HG02610 (cell line): ENCODE results near the gene DISP2.

ENCODE experiments used
- ATAC-seq: cut with Tn5 transposase; IDR thresholded peaks from one replicate; pipeline ENCODE4 v1.9.1; 2021; ENCODE audit warnings: mild to moderate bottlenecking, moderate library complexity; ENCODE audit not compliant: unreplicated experiment

DISP2 gene

DNA sequence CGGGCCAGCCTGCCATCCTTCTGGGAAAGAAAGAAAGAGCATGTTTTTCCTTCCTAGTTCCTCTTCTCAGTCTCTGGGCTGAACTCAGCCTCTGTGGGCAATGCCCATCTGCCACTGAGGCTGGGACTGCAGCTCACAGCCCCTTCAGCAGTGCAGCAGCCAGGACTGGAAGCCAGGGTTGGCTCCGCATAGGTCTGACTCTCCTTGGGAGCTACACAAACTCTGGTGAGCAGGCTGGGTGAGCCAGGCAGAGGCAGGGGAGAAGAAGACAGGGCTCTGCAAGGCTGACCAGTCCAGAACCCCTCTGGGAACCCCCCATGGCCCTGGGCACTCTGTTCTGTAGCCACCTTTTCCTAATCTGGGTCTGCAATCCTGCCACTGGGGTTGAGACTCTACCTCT is 3.6 kb downstream of the DISP2 start:
- no peak for ATAC-seq

GRCh38 chr15:40363611-40364010 is 5.6 kb downstream of the DISP2 start:
- ATAC-seq = no peak

GRCh38 chr15:40364251-40364650 is 6.2 kb downstream of the DISP2 start:
- ATAC-seq = no peak

- ATAC-seq = no peak
Observed at GRCh38 chr15:40365016-40365415, 7.0 kb downstream of the DISP2 start.

DNA sequence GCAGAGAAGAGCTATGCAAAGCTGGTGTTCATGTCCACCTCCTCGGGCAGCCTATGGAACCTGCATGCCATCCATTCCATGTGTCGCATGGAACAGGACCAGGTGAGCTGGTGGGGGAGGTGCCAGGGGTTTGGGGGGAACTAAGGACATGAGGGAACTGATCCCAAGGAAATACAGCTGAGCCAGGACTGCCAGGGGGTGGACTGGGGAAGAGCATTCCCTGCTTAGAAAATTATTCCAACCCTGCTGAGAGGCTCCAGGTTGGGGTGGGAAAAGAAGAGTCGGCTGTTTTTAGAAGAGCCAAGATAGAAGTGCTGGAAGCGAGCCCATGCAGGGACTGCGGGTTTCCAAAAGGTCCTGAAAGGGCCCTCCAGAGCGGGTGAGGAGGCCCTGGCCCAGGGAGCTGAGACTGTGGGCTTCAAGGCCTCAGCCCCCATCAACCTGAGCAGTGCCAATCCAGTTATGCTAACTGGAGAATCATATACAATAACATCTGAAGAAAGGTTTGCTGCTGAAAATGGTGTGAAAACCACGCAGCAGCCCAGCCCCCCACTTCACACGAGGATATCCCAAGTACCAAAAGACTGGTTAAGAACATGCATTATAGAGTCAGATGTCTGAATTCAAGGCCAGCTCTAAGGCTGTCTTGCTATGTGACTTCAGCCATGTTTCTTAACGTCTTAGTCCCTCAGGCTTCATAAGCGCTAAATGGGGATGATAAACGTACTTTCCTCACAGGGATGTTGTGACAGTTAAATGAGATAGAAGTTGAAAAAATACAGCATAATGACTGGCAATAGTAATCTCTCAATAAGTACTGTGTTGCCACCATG is 7.8 kb downstream of the DISP2 start:
- no peak for ATAC-seq

DNA sequence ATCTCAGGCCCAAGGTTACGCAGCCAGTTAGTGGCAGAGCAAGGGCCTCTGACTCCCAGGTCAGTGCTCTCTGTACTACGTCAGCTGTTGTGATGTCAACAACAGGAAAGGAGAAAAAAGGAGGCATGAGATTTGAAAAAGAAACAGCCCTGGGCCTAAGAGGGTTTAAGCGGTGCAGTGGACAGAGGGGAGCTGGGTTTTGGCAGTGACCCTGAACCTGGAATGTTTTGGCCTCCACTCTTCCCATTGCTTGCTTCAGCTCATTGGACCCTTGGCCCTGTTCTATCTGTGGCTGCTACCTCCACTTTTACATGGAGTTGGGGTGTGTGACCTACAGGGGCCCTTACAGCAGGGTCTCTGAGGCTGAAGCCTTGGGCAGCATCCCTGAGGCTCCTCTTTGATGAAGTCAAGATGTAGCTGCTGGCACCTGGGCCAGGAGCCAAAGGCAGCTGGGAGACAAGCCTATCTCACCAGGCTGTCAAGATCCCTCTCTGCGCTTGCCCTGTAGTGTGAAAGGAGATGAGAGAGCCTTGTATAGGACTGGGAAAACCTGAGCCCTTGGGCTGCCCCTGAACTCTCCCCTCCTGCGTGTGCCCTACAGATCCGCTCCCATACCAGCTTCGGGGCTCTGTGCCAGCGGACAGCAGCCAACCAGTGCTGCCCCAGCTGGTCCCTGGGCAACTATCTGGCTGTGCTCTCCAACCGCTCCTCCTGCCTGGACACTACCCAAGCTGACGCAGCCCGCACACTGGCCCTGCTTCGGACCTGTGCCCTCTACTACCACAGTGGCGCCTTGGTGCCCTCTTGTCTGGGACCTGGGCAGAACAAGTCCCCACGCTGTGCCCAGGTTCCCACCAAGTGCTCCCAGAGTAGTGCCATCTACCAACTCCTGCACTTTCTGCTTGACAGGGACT is 8.7 kb downstream of the DISP2 start:
- no peak for ATAC-seq

DNA sequence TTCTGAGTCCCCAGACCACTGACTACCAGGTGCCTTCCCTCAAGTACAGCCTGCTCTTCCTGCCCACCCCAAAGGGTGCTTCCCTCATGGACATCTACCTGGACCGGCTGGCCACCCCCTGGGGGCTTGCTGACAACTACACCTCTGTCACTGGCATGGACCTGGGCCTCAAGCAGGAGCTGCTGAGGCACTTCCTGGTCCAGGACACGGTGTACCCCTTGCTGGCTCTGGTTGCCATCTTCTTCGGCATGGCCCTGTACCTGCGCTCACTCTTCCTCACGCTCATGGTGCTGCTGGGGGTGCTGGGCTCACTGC is 9.3 kb downstream of the DISP2 start:
- no peak for ATAC-seq

- peak; percentile 77 for ATAC-seq
Observed at GRCh38 chr15:40367686-40368611, 9.9 kb downstream of the DISP2 start.

DNA sequence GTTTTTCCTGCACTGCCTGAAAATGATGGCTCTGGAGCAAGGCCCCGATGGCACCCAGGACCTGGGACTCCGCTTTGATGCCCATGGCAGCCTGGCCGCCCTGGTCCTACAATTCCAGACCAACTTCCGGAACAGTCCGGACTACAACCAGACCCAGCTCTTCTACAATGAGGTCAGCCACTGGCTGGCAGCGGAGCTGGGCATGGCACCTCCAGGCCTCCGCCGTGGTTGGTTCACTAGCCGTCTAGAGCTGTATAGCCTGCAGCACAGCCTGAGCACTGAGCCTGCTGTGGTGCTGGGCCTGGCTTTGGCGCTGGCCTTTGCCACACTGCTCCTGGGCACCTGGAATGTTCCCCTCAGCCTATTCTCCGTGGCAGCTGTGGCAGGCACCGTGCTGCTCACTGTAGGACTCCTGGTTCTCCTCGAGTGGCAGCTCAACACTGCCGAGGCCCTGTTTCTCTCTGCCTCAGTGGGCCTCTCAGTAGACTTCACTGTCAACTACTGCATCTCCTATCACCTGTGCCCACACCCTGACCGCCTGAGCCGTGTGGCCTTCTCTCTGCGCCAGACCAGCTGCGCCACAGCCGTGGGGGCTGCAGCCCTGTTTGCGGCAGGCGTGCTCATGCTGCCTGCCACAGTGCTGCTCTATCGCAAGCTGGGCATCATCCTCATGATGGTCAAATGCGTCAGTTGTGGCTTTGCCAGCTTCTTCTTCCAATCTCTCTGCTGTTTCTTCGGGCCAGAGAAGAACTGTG is 10.9 kb downstream of the DISP2 start:
- ATAC-seq = no peak

- ATAC-seq = no peak
Observed at GRCh38 chr15:40369474-40369869, 11.5 kb downstream of the DISP2 start.

DNA sequence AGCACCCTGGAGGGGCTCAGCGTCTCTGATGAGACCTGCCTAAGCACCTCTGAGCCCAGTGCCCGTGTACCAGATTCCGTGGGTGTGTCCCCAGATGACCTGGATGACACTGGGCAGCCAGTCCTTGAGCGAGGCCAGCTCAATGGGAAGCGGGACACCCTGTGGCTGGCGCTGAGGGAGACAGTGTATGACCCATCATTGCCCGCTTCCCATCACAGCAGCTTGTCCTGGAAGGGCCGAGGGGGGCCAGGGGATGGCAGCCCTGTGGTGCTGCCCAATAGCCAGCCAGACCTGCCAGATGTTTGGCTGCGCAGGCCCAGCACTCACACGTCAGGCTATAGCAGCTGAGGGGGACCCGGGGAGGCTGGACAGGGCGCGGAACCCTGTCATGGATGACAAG is 12.0 kb downstream of the DISP2 start:
- ATAC-seq = no peak

DNA sequence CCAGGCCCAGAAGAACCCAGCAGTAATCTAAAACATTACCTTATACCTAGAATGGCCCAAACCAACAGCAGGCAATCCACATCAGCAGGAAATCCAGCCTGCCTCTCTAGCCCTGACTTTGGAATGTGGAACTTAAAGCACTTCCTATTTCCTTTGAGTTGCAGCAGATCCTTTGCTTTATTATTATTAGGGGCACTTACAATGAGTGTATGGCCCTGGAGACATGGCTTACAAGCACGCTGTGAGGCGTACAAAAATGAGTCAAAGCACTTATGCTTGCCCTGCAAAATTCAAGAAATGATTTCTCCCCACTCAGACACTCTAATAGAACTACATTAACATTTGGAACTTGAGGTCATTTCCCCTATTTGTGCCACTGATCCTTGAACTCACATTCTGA is 15.0 kb downstream of the DISP2 start:
- ATAC-seq = no peak

DNA sequence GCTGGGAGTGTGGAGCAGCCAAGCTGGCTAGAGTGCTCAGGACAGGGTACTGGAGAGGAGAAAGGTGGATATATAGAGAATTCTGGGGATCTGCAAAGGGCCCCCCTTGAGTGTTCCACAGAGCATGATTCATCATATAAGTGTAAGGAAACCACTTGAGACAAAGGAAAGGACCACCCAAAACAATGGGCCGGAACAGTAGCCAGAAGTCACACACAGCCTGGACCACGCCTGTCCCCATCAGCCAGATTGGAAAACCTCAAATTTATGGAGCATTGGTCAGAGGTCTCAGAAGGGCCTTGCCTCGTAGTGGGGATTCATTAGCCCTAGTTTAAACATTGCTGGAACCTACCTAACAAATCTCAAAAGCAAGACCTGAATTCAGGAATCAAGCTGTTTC is 19.6 kb downstream of the DISP2 start:
- no peak for ATAC-seq

- ATAC-seq = no peak
Observed at GRCh38 chr15:40379374-40379773, 21.4 kb downstream of the DISP2 start.

DNA sequence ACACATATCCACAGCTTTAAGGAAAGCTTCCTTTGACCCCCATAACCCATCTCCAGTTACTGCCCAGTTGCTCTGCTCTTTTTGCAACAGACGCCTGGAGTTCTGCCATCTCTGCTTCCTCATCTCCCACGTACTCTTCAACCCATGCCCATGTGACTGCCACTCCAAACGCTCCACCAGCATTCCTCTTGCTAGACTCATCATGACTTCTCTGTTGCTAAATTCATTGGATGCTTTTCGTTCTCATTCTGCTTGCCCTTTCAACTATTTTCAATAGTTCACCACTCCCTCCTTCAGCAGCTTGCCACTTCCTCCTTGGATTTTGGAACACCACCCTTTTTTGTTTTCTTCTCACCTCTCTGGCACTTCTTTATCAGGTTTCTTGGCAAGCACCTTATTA is 21.8 kb downstream of the DISP2 start:
- ATAC-seq = no peak

- ATAC-seq = no peak
Observed at GRCh38 chr15:40380636-40381035, 22.6 kb downstream of the DISP2 start.

DNA sequence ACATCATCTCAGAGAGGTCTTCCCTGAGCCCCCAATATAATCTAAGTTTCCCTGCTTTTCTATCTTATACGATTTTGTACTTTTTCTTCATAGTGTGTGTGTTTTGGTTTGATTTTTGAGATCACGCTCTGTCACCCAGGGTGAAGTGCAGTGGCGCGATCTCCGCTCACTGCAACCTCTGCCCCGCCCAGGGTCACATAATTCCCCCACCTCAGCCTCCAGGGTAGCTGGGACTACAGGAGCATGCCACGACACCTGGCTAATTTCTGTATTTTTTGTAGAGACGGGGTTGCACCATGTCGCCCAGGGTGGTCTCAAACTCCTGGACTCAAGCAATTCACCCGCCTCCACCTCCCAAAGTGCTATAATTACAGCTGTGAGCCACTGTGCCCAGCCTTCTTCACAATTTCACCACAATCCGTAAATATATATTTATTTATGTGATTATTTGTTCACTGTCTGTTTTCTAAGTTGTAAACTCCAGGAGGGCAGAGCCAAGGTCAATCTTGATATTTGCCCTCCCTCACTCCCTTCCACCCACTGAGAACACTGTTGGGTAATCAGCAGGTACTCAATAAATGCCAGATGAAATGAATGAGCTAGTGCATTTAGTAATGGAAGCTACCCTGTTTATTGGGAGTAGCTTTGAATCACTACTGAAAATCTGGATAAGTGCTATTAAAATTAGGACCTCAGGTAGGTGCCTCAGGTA is 24.0 kb downstream of the DISP2 start:
- no peak for ATAC-seq

- peak; percentile 97 for ATAC-seq
Observed at GRCh38 chr15:40382580-40383456, 24.8 kb downstream of the DISP2 start, which contains the start of gene KNSTRN. Gene KNSTRN, plus strand, starts transcription at chr15:40382721. Its CDS starts 115 bp downstream, at chr15:40382836.

DNA sequence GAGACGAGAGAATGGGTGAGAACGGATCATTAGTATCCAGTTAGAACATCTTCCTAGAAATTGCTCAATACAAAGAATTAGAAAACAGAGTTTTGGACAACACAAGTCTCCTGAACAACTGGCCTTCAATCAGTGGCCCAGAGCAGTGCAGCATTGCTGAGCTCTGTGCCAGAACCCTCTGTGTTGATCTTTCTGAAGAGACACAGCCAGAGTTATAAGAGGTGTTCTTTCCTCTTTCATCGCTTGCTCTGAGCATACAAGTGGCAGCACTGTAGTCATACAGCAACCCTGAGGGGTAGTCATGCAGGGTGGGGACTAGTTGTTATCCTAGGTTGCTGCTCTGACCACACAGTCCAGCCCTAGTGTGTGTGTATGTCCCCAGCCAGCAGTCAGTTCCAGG is 28.5 kb downstream of the DISP2 start:
- no peak for ATAC-seq
